ENCODE data around the gene PRR16. TPM values are rescaled to one million over a fixed set of nuclear protein-coding genes. Genes with fewer than 3 reads are reported as not detected.

Gene PRR16
- total RNA-seq, 4 donors from 2014 or later, result 0.48 to 2.3 (median 1.9) TPM; not detected in 1

DNA sequence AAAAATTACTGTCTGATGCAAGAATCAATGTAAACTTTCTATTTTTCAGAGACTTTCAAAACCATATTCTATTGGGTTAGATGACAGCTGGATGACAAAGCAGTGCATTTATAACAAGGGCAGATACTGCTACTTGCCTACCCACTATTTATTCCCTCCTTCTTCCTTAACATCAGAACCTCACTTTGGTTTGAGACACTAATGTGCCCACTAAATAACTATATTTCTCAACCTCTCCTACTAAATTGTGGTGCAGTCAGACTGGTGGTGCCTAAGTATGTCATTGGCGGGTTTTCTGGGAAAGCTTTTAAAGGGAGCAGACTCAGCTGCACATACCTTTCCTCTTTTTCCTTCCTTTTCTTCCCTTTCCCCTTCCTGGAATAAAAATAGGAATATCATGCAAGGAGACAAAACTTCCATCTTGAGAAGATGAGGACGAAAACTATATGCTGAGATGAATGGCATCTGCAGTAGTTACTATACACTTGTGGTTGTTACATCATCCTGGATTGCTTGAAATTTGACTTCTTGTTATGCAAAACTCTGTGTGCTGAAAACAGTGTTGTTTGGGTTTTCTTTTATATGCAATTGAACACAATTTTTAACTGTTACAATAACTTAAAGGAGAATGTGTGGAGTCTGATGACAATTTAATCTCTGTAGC, 43.8 kb downstream of the PRR16 start:
- Histone ChIP-seq H3K4me1 (no peaks in the 10 kb centered on the region), H3K27me3 (no peaks in the 10 kb centered on the region), H3K4me3 (no peak overlapping the region), H3K9me3 (no peaks in the 10 kb centered on the region), H3K27ac (no peak overlapping the region), H3K36me3 (no peaks in the 10 kb centered on the region)
- DNase-seq, result no peak
- WGBS, 2 donors, result 61 to 79% methylated on average over 2 of the region's 2 CpGs
- TF ChIP-seq POLR2A (IDR thresholded peaks at IDR 0.05), result no peak
- TF ChIP-seq, protein P1, sequence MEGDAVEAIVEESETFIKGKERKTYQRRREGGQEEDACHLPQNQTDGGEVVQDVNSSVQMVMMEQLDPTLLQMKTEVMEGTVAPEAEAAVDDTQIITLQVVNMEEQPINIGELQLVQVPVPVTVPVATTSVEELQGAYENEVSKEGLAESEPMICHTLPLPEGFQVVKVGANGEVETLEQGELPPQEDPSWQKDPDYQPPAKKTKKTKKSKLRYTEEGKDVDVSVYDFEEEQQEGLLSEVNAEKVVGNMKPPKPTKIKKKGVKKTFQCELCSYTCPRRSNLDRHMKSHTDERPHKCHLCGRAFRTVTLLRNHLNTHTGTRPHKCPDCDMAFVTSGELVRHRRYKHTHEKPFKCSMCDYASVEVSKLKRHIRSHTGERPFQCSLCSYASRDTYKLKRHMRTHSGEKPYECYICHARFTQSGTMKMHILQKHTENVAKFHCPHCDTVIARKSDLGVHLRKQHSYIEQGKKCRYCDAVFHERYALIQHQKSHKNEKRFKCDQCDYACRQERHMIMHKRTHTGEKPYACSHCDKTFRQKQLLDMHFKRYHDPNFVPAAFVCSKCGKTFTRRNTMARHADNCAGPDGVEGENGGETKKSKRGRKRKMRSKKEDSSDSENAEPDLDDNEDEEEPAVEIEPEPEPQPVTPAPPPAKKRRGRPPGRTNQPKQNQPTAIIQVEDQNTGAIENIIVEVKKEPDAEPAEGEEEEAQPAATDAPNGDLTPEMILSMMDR (IDR thresholded peaks at IDR 0.05), result no peak
- intact Hi-C loops (cut with DNase I), result no loop called here

- 70 to 76% methylated on average over 3 of the region's 3 CpGs for WGBS, 2 donors
- TF ChIP-seq, protein P1 (IDR thresholded peaks at IDR 0.05), result no peak
- TF ChIP-seq POLR2A (IDR thresholded peaks at IDR 0.05), result no peak
Measured at GRCh38 chr5:120509053-120509452, 45.0 kb downstream of the PRR16 start.

GRCh38 chr5:120510098-120510637, 46.1 kb downstream of the PRR16 start:
- Histone ChIP-seq H3K4me3 (no peak overlapping the region), H3K36me3 (no peaks in the 10 kb centered on the region), H3K4me1 (no peaks in the 10 kb centered on the region), H3K27me3 (no peaks in the 10 kb centered on the region), H3K9me3 (no peaks in the 10 kb centered on the region), H3K27ac (no peak overlapping the region)
- intact Hi-C loops (cut with DNase I), result no loop called here
- DNase-seq, result no peak
- 41 to 49% methylated on average over 2 of the region's 2 CpGs for WGBS, 2 donors
- TF ChIP-seq, protein P1 (IDR thresholded peaks at IDR 0.05), result no peak
- no peak for TF ChIP-seq POLR2A (IDR thresholded peaks at IDR 0.05)

More at GRCh38 chr5:120509053-120509452, 45.0 kb downstream of the PRR16 start:
- no peaks in the 10 kb centered on the region for H3K9me3 ChIP-seq
- H3K27me3 ChIP-seq, result no peaks in the 10 kb centered on the region
- H3K4me3 ChIP-seq, result no peak overlapping the region
- DNase-seq, result no peak
- intact Hi-C loops (cut with DNase I), result no loop called here
- no peaks in the 10 kb centered on the region for H3K36me3 ChIP-seq
- no peak overlapping the region for H3K27ac ChIP-seq
- H3K4me1 ChIP-seq, result no peaks in the 10 kb centered on the region

- intact Hi-C loops (cut with DNase I), result no loop called here
- no peaks in the 10 kb centered on the region for H3K9me3 ChIP-seq
- H3K27me3 ChIP-seq, result no peaks in the 10 kb centered on the region
- 63 to 69% methylated on average over 4 of the region's 4 CpGs for WGBS, 2 donors
- no peak for DNase-seq
- TF ChIP-seq POLR2A (IDR thresholded peaks at IDR 0.05), result no peak
- TF ChIP-seq, protein P1 (IDR thresholded peaks at IDR 0.05), result no peak
- no peak overlapping the region for H3K4me3 ChIP-seq
- H3K4me1 ChIP-seq, result no peaks in the 10 kb centered on the region
- H3K36me3 ChIP-seq, result no peaks in the 10 kb centered on the region
- H3K27ac ChIP-seq, result no peak overlapping the region
Measured at GRCh38 chr5:120510994-120511686, 47.0 kb downstream of the PRR16 start.

DNA sequence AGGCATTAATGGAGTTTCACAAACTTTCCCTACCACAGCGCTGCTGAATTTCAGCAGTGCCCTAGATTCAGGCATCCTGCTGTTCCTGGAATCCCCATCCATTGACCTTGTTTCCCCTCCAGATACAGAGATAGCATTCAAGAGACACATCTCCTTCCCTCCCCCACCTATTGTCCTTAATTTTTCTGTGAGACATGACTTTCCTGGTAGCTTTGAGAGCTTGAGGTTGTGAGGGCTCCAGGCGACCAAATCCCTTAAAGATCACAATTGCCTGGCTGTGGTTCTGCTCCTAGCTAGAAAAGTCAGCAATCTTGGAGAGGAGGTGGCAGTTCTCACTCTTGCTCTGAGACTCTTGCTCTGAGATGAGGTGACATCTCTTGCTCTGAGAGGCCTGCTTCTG, 48.0 kb downstream of the PRR16 start:
- H3K27me3 ChIP-seq, result no peaks in the 10 kb centered on the region
- H3K4me3 ChIP-seq, result no peak overlapping the region
- H3K4me1 ChIP-seq, result no peaks in the 10 kb centered on the region
- 25 to 53% methylated on average over 1 to 2 of the region's 2 CpGs for WGBS, 2 donors
- no peaks in the 10 kb centered on the region for H3K36me3 ChIP-seq
- DNase-seq, result no peak
- no peak for TF ChIP-seq POLR2A (IDR thresholded peaks at IDR 0.05)
- TF ChIP-seq, protein P1 (IDR thresholded peaks at IDR 0.05), result no peak
- H3K9me3 ChIP-seq, result no peaks in the 10 kb centered on the region
- intact Hi-C loops (cut with DNase I), result no loop called here
- H3K27ac ChIP-seq, result no peak overlapping the region

All from esophagus squamous epithelium (tissue), 5 donors.